HFF-Myc (cell line): Measurements from ENCODE around the gene TUBGCP2.

Experiments
- DNase-seq: peaks from one replicate; pipeline ENCODE4 v3.0.0-alpha.2; 2011; ENCODE audit warnings: low read depth; ENCODE audit errors: extremely low read depth
- H3K4me3 ChIP-seq: replicated peaks from 2 replicates; pipeline ENCODE4 v1.5.1; 2011; ENCODE audit warnings: low read depth, mild to moderate bottlenecking, control low read depth, low read length
- TF ChIP-seq, protein P1 (sequence below): IDR thresholded peaks from 2 replicates; pipeline ENCODE4 v1.5.1; 2012; ENCODE audit warnings: mild to moderate bottlenecking, low read depth, low read length, control low read depth; ENCODE audit errors: missing control alignments

The TUBGCP2 gene

GRCh38 chr10:133314911-133315310 lies 6.2 kb upstream of the TUBGCP2 start:
- H3K4me3 ChIP-seq, result no peak overlapping the region
- TF ChIP-seq, protein P1, sequence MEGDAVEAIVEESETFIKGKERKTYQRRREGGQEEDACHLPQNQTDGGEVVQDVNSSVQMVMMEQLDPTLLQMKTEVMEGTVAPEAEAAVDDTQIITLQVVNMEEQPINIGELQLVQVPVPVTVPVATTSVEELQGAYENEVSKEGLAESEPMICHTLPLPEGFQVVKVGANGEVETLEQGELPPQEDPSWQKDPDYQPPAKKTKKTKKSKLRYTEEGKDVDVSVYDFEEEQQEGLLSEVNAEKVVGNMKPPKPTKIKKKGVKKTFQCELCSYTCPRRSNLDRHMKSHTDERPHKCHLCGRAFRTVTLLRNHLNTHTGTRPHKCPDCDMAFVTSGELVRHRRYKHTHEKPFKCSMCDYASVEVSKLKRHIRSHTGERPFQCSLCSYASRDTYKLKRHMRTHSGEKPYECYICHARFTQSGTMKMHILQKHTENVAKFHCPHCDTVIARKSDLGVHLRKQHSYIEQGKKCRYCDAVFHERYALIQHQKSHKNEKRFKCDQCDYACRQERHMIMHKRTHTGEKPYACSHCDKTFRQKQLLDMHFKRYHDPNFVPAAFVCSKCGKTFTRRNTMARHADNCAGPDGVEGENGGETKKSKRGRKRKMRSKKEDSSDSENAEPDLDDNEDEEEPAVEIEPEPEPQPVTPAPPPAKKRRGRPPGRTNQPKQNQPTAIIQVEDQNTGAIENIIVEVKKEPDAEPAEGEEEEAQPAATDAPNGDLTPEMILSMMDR, result no peak
- DNase-seq, result no peak

DNA sequence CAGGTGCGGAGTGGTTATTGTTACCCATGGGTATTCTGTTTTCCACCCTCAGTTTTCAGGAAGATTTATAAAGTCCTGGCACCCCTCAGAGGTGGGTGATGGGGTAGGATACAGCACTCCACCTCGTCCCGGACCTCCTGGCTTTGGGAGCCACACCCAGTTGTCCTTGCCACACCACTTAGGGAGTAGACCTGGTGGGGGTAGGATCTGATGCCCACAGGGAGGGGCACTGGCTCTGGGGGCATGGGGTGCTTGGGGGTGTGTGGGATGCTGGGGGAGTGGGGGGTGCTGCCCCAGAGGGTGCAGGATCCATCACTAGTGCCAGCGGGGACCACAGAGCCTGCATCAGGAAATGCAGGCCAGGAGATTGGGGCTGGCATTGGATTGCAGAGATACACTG lies 4.5 kb upstream of the TUBGCP2 start:
- DNase-seq, result no peak
- TF ChIP-seq, protein P1, result no peak
- no peak overlapping the region for H3K4me3 ChIP-seq

- H3K4me3 ChIP-seq, result no peak overlapping the region
- TF ChIP-seq, protein P1, result no peak
- no peak for DNase-seq
Measured at GRCh38 chr10:133312769-133313145, 4.1 kb upstream of the TUBGCP2 start.

DNA sequence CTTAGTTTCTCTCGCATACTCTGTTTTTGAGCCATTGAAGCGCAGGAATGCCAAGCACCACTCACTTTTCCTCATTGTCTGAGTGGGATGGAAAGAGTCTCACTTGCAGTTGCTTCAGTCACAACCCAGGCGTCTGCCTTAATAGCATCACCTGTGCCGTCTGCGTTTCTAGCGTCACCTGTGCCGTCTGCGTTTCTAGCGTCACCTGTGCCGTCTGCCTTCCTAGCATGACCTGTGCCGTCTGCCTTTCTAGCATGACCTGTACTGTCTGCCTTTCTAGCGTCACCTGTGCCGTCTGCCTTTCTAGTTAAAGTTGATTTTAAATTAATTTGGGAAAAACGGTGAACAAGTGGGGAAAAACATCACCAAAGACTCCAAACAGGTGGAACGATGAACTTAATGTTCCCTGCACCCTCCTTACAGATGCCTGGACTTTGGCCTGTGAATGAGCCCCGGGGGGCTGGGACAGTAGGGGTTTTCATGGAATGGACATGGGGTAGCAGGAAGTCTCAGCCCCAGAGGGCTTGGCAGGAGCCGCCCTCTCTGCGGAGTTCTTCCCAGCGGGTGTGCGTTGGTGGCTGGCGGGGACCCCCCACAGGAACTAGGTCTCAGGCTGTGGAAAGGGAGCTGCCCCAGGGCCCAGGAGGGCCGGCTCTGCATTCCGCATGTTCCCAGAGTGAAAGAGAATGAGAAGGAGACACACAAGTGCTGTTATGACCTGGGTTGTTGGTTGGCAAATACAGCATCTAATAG lies 3.5 kb upstream of the TUBGCP2 start:
- H3K4me3 ChIP-seq, result no peak overlapping the region
- TF ChIP-seq, protein P1, result no peak
- DNase-seq, result no peak

DNA sequence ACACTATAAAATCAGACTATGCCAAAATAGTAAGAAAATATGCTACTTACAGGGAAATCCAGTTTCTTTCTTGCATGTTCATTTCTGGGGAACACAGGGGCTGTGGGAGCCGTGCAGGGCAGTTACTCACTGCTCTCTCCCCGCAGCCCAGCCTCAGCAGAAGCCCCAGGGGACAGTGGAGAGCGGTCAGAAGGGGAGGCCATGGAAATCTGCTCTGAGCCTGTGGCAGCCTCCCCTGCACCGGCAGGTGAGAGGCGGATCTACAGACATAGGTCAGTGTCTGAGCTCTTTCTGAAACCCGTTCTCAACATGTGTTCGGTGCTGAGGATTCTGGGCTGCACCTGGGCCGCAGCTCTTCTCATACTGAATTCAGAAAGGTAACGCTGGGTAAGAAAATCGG lies 2.9 kb upstream of the TUBGCP2 start:
- TF ChIP-seq, protein P1, result no peak
- DNase-seq, result no peak
- no peak overlapping the region for H3K4me3 ChIP-seq

- no peak for DNase-seq
- H3K4me3 ChIP-seq, result no peak overlapping the region
- TF ChIP-seq, protein P1, result no peak
Measured at GRCh38 chr10:133310789-133311188, 2.1 kb upstream of the TUBGCP2 start.

DNA sequence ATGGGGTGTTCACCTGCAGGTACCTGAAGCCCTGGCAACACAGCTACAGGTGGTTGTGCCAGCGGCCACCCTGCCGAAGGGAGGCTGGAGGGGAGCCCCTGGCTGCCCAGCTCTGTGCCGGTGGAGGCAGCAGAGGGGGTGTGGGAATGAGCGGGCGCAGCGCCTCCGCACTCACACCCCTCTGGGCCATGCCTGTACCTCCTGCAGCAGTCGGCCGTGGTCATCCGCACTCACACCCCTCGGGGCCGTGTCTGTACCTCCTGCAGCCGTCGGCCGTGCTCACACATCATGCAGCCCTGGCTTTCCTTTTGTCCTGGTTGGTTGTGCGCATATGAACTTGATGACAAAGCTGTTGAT lies 1.7 kb upstream of the TUBGCP2 start:
- TF ChIP-seq, protein P1, result no peak
- no peak for DNase-seq
- H3K4me3 ChIP-seq, result no peak overlapping the region
